PC-3 (cell line): Measurements from ENCODE around the gene NECAB2. TPM values are rescaled to one million over a fixed set of nuclear protein-coding genes. Genes with fewer than 3 reads are reported as not detected.

Experiments
- ATAC-seq: fragments of 200-7000 bp; cut with Tn5 transposase; 2 replicates; pipeline ENCODE4 v1.9.1; 2020; ENCODE audit warnings: mild to moderate bottlenecking, moderate library complexity
- BruUV-seq: library from RNA; stranded (reverse); fragments of 400-500 nt; replicated peaks from 2 replicates; lab custom pipeline; 2021; lab: Mats Ljungman, UMichigan
- CTCF ChIA-PET: fragments of 300-600 bp; sonication (Branson Sonifier 250); formaldehyde crosslinking; loops from one replicate; lab custom pipeline; 2022; ENCODE audit warnings: antibody characterized with exemption; lab: Charles Lee
- POLR2A ChIA-PET: fragments of 300-600 bp; sonication (Branson Sonifier 250); formaldehyde crosslinking; loops from one replicate; lab custom pipeline; 2022; ENCODE audit warnings: antibody characterized with exemption; ENCODE audit not compliant: unreplicated experiment; lab: Charles Lee
- DNase-seq: peaks from one replicate; pipeline ENCODE4 v3.0.0-alpha.2; 2015
- H2AFZ ChIP-seq: fragments of 300-600 bp; sonication (generic); 2 replicates; pipeline ENCODE4 v1.6.0; 2016; ENCODE audit warnings: antibody characterized with exemption, low read length
- H3F3A ChIP-seq: fragments of 300-600 bp; sonication (generic); one replicate; pipeline ENCODE4 v1.6.0; 2017; ENCODE audit warnings: antibody characterized with exemption, low read length, control low read depth, mild to moderate bottlenecking; ENCODE audit not compliant: unreplicated experiment
- H3K27ac ChIP-seq: fragments of 300-600 bp; sonication (generic); 2 replicates; pipeline ENCODE4 v1.5.1; 2016; ENCODE audit warnings: mild to moderate bottlenecking, low read length
- H3K27me3 ChIP-seq: fragments of 300-600 bp; sonication (generic); 2 replicates; pipeline ENCODE4 v1.6.1; 2016; ENCODE audit warnings: low read length, mixed read lengths
- H3K36me3 ChIP-seq: fragments of 300-600 bp; sonication (generic); 2 replicates; pipeline ENCODE4 v1.6.1; 2016; ENCODE audit warnings: low read depth, mixed run types, low read length, mixed read lengths
- H3K4me1 ChIP-seq: fragments of 300-600 bp; sonication (generic); 2 replicates; pipeline ENCODE4 v1.5.1; 2016; ENCODE audit warnings: low read length; ENCODE audit not compliant: insufficient read depth
- H3K4me2 ChIP-seq: fragments of 300-600 bp; sonication (generic); 2 replicates; pipeline ENCODE4 v1.6.0; 2016; ENCODE audit warnings: low read length
- H3K4me3 ChIP-seq: fragments of 300-600 bp; sonication (generic); 2 replicates; pipeline ENCODE4 v1.5.1; 2016; ENCODE audit warnings: mild to moderate bottlenecking, low read length, mixed read lengths
- H3K79me2 ChIP-seq: fragments of 300-600 bp; sonication (generic); 2 replicates; pipeline ENCODE4 v1.6.1; 2017; ENCODE audit warnings: low read length, mixed read lengths
- H3K9ac ChIP-seq: fragments of 300-600 bp; sonication (generic); 2 replicates; pipeline ENCODE4 v1.6.0; 2016; ENCODE audit warnings: mild to moderate bottlenecking, low read length
- H3K9me2 ChIP-seq: fragments of 300-600 bp; sonication (generic); replicated peaks from 2 replicates; pipeline ENCODE4 v1.6.1; 2016; ENCODE audit warnings: mixed run types, low read length, mixed read lengths
- H3K9me3 ChIP-seq: fragments of 300-600 bp; sonication (generic); 2 replicates; pipeline ENCODE4 v1.6.1; 2016; ENCODE audit warnings: low read length, mixed read lengths
- H4K20me1 ChIP-seq: fragments of 300-600 bp; sonication (generic); 2 replicates; pipeline ENCODE4 v1.6.1; 2016; ENCODE audit warnings: low read length, mixed read lengths
- CTCF ChIP-seq: fragments of 300-600 bp; sonication (generic); conservative IDR thresholded peaks from 2 replicates; pipeline ENCODE4 v1.5.1; 2017; ENCODE audit warnings: antibody characterized with exemption, low read depth, mild to moderate bottlenecking, low read length
- EZH2 ChIP-seq: fragments of 300-600 bp; sonication (generic); IDR thresholded peaks from one replicate; pipeline ENCODE4 v1.6.1; 2017; ENCODE audit warnings: antibody characterized with exemption, mild to moderate bottlenecking, low read length; ENCODE audit not compliant: unreplicated experiment
- EZH2phosphoT487 ChIP-seq: fragments of 300-600 bp; sonication (generic); IDR thresholded peaks from 2 replicates; pipeline ENCODE4 v1.6.1; 2018; ENCODE audit warnings: mild to moderate bottlenecking, antibody characterized with exemption, low read length, borderline replicate concordance
- intact Hi-C: fragments of 100-400 bp; cut with micrococcal nuclease; formaldehyde crosslinking; loops from 2 replicates; pipeline ENCODE4 v1.9.0; 2023
- total RNA-seq: library from RNA; depleted of rRNA; stranded (reverse); fragments of >200 nt; gene quantifications from 2 replicates; pipeline ENCODE4 v1.2.3, GENCODE V29; 2014

The NECAB2 gene
- total RNA-seq, 1 experiment from 2014 or later = 0.22 TPM

- POLR2A ChIA-PET = no interaction called here
- no TSS peak for BruUV-seq
- intact Hi-C loops = no loop called here
Observed at GRCh38 chr16:83942815-83943515, 25.1 kb upstream of the NECAB2 start.

GRCh38 chr16:83943516-83944050, 24.5 kb upstream of the NECAB2 start:
- no TSS peak for BruUV-seq
- Histone ChIP-seq H3K79me2 (no peaks in the 10 kb centered on the region), H3K9me2 (no peaks in the 10 kb centered on the region), H3K27ac (no peak overlapping the region), H2AFZ (no peak overlapping the region), H3F3A (no peaks in the 10 kb centered on the region), H3K9me3 (no peaks in the 10 kb centered on the region), H3K4me3 (no peak overlapping the region), H3K4me2 (no peak overlapping the region), H3K9ac (no peak overlapping the region), H3K4me1 (no peaks in the 10 kb centered on the region), H3K36me3 (no peaks in the 10 kb centered on the region), H4K20me1 (no peaks in the 10 kb centered on the region), H3K27me3 (no peaks in the 10 kb centered on the region)
- POLR2A ChIA-PET = no interaction called here
- CTCF ChIA-PET = no interaction called here
- DNase-seq (no peak), ATAC-seq (no peak)
- intact Hi-C loops = no loop called here
- TF ChIP-seq EZH2phosphoT487 = no peak
- no peak for TF ChIP-seq EZH2
- no peak for TF ChIP-seq CTCF

More at GRCh38 chr16:83942815-83943515, 25.1 kb upstream of the NECAB2 start:
- H3K36me3 ChIP-seq = no peaks in the 10 kb centered on the region
- H3K79me2 ChIP-seq = no peaks in the 10 kb centered on the region
- no peaks in the 10 kb centered on the region for H3F3A ChIP-seq
- TF ChIP-seq EZH2 (no peak), CTCF (no peak), EZH2phosphoT487 (no peak)
- no peaks in the 10 kb centered on the region for H3K9me2 ChIP-seq
- no peak overlapping the region for H3K27ac ChIP-seq
- H2AFZ ChIP-seq = no peak overlapping the region
- no peak overlapping the region for H3K9ac ChIP-seq
- ATAC-seq = no peak
- H3K4me2 ChIP-seq = no peak overlapping the region
- no peaks in the 10 kb centered on the region for H4K20me1 ChIP-seq
- H3K27me3 ChIP-seq = no peaks in the 10 kb centered on the region
- H3K4me3 ChIP-seq = no peak overlapping the region
- CTCF ChIA-PET = no interaction called here
- DNase-seq = no peak
- no peaks in the 10 kb centered on the region for H3K4me1 ChIP-seq
- H3K9me3 ChIP-seq = no peaks in the 10 kb centered on the region

- TF ChIP-seq CTCF (no peak), EZH2phosphoT487 (no peak), EZH2 (no peak)
- H3F3A ChIP-seq = no peaks in the 10 kb centered on the region
- DNase-seq (no peak), ATAC-seq (no peak)
- H3K9ac ChIP-seq = no peak overlapping the region
- H3K4me3 ChIP-seq = no peak overlapping the region
- no peaks in the 10 kb centered on the region for H3K79me2 ChIP-seq
- ChIA-PET CTCF (no interaction called here), POLR2A (no interaction called here)
- H3K27ac ChIP-seq = no peak overlapping the region
- H3K4me1 ChIP-seq = no peaks in the 10 kb centered on the region
- no peaks in the 10 kb centered on the region for H3K27me3 ChIP-seq
- no peak overlapping the region for H3K4me2 ChIP-seq
- no peaks in the 10 kb centered on the region for H3K9me2 ChIP-seq
- H4K20me1 ChIP-seq = no peaks in the 10 kb centered on the region
- no peak overlapping the region for H2AFZ ChIP-seq
- intact Hi-C loops = no loop called here
- BruUV-seq = no TSS peak
- no peaks in the 10 kb centered on the region for H3K9me3 ChIP-seq
- H3K36me3 ChIP-seq = no peaks in the 10 kb centered on the region
Observed at GRCh38 chr16:83945587-83945986, 22.5 kb upstream of the NECAB2 start.
